ENCODE measurements around the gene NEB.

GRCh38 chr2:151781642-151782041 is 47.4 kb upstream of the NEB start:
- TF ChIP-seq POLR2A (IDR thresholded peaks at IDR 0.05) (no peak), CTCF (IDR thresholded peaks at IDR 0.05) (no peak)
